CD4-positive, alpha-beta T cell treated with Interleukin-1 beta for 1 hour (primary cell): Measurements from ENCODE around the gene GOLGA8J.
"Not testable (repeated sequence)": the region's sequence is repeated elsewhere in the genome, so short reads cannot be mapped to it uniquely, and the experiment has no call there.

Experiments
- DNase-seq, 2 donors: peaks; one replicate each; pipeline ENCODE4 v3.0.0-alpha.2; 2020 to 2022

The GOLGA8J gene

GRCh38 chr15:30080816-30081215 is 1.9 kb upstream of the GOLGA8J start:
- DNase-seq: not testable (repeated sequence)

- not testable (repeated sequence) for DNase-seq
Observed at GRCh38 chr15:30097827-30098226, 15.1 kb downstream of the GOLGA8J start.

- not testable (repeated sequence) for DNase-seq
Observed at GRCh38 chr15:30102890-30103289, 20.1 kb downstream of the GOLGA8J start.

- DNase-seq: not testable (repeated sequence)
Observed at GRCh38 chr15:30103941-30104507, 21.3 kb downstream of the GOLGA8J start.

GRCh38 chr15:30110591-30110990 is 27.8 kb downstream of the GOLGA8J start:
- not testable (repeated sequence) for DNase-seq

GRCh38 chr15:30130066-30130465 is 47.3 kb downstream of the GOLGA8J start:
- DNase-seq: peak in 1 of 2 donors; percentile 10

GRCh38 chr15:30134751-30135150 is 52.0 kb downstream of the GOLGA8J start, which contains the start of gene GOLGA8T:
TSS of gene GOLGA8T (plus strand) at chr15:30135051. CDS start at chr15:30135149, 98 bp downstream.
- not testable (repeated sequence) for DNase-seq
